Measurements from ENCODE around the gene C3orf22. TPM values are rescaled to one million over a fixed set of nuclear protein-coding genes. Genes with fewer than 3 reads are reported as not detected.

The C3orf22 gene
- total and polyA plus RNA-seq, 2 donors (not counting 1 experiment from before 2014, with no cell fraction given): not detected

DNA sequence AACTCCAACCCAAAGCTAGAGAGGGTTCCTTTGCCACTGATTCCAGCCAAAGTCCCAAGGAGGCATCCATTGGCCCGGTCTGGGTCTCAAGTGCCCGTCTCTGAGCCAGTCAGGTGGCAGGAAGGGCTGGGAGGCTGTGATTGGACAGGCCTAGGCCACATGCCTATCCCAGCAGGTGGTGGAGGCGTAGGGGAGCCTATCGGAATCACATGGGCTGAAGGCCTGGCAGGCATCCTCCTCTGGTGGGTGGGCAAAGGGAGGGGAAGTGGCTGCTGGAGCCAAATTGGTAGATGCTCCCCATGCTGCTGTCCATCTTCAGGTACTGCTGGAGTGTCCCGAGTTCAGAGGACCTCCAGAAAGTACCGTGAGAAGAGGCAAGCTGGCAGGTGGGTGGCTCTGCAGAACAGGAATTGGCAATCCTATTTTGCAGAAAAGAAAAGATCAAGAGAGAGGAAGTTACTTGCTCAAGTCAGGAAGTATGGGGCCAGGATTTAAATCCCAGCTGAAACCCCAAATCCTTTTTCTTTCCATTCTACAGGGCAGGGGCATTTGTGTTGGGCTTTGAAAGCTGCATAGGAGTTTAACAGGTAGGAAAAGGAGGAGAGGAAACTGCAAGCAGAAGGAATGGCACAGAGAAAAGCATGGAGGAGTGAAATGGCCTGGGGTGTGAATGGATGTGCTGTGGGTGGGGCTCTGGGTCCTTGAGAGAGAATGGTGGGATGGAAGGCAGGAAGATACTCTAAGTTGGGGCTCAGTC, 31.1 kb downstream of the C3orf22 start:
- TF ChIP-seq EZH2 (IDR thresholded peaks at IDR 0.05; ENCODE audit: low read length, missing control alignments) (no peak), CTCF (conservative IDR thresholded peaks at IDR 0.05 in 1 of 2, IDR thresholded peaks at IDR 0.05 in 1 of 2; ENCODE audit: low read depth in 1 of 2, low read length in 2 of 2) (no peak)
- no peak overlapping the region for H3K4me3 ChIP-seq (replicated peaks in 1 of 4; ENCODE audit: control extremely low read depth in 1 of 4, insufficient read depth in 1 of 4, low read depth in 3 of 4, low read length in 4 of 4)
- DNase-seq (ENCODE audit: low read depth in 2 of 2): no peak
- no peaks in the 10 kb centered on the region for H3K79me2 ChIP-seq (ENCODE audit: control insufficient read depth, insufficient read depth, low read length)
- no peak overlapping the region for H3K4me2 ChIP-seq (ENCODE audit: extremely low read depth, insufficient read depth, low read length)
- no peak overlapping the region for H3K9ac ChIP-seq (ENCODE audit: insufficient read depth, low read length)
- no peak overlapping the region for H2AFZ ChIP-seq (ENCODE audit: low read length)
- peaks cover 9% of the 10 kb centered on the region for H3K27me3 ChIP-seq (ENCODE audit: control insufficient read depth, insufficient read depth, low read length)
- no peaks in the 10 kb centered on the region for H3K9me3 ChIP-seq (ENCODE audit: control insufficient read depth, insufficient read depth, low read depth, low read length)
- H3K27ac ChIP-seq (ENCODE audit: insufficient read depth, low read length): no peak overlapping the region
- H4K20me1 ChIP-seq (ENCODE audit: control insufficient read depth, extremely low read depth, insufficient read depth, low read length): no peaks in the 10 kb centered on the region
- no peaks in the 10 kb centered on the region for H3K4me1 ChIP-seq (ENCODE audit: control insufficient read depth, extremely low read depth, insufficient read depth, low read length)
- no peaks in the 10 kb centered on the region for H3K36me3 ChIP-seq (ENCODE audit: control insufficient read depth, insufficient read depth, low read length)

DNA sequence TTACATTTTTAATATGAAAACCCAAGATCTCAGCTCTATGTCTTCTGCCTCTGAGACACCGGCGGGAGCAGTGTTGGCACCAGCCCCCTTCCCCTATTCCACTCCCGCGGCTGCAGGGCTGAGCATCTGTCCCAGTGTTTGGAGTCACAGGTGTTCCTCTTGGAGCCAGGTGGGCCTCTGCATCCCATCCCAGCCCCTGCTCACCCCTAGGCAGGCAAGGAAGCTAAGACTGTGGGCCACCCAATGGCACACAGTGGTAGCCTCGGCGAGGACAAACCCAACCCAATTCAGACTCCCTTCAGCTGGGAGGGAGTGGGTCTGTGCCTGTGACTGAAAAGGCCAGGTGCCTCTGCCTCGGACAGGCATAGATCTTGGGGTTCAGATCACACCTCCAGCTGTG, 31.7 kb downstream of the C3orf22 start:
- Histone ChIP-seq H3K79me2 (ENCODE audit: control insufficient read depth, insufficient read depth, low read length) (no peaks in the 10 kb centered on the region), H3K4me1 (ENCODE audit: control insufficient read depth, extremely low read depth, insufficient read depth, low read length) (no peaks in the 10 kb centered on the region), H3K9me3 (ENCODE audit: control insufficient read depth, insufficient read depth, low read depth, low read length) (no peaks in the 10 kb centered on the region), H3K4me3 (replicated peaks in 1 of 4; ENCODE audit: control extremely low read depth in 1 of 4, insufficient read depth in 1 of 4, low read depth in 3 of 4, low read length in 4 of 4) (no peak overlapping the region), H3K36me3 (ENCODE audit: control insufficient read depth, insufficient read depth, low read length) (no peaks in the 10 kb centered on the region), H2AFZ (ENCODE audit: low read length) (no peak overlapping the region), H3K27ac (ENCODE audit: insufficient read depth, low read length) (no peak overlapping the region), H4K20me1 (ENCODE audit: control insufficient read depth, extremely low read depth, insufficient read depth, low read length) (no peaks in the 10 kb centered on the region), H3K9ac (ENCODE audit: insufficient read depth, low read length) (no peak overlapping the region), H3K27me3 (ENCODE audit: control insufficient read depth, insufficient read depth, low read length) (peaks cover 9% of the 10 kb centered on the region), H3K4me2 (ENCODE audit: extremely low read depth, insufficient read depth, low read length) (no peak overlapping the region)
- DNase-seq (ENCODE audit: low read depth in 2 of 2): no peak
- TF ChIP-seq CTCF (conservative IDR thresholded peaks at IDR 0.05 in 1 of 2, IDR thresholded peaks at IDR 0.05 in 1 of 2; ENCODE audit: low read depth in 1 of 2, low read length in 2 of 2) (no peak), EZH2 (IDR thresholded peaks at IDR 0.05; ENCODE audit: low read length, missing control alignments) (no peak)

DNA sequence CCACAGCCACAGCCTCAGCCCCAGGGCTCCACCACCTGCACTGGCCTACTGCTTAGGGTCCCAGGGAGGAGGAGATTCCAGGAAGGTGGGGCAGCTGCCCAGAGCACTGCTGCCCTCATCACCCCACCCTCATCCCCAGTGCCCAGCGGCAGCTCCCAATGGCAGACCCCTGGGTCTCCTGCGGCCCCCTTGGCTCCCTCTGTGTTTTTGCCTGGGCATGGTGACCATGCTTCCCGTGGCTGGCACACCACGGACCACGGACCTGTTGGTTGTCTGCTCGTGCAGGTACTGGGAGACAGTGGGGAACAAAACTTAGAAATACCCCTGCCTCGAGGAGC, 32.1 kb downstream of the C3orf22 start:
- TF ChIP-seq CTCF (conservative IDR thresholded peaks at IDR 0.05 in 1 of 2, IDR thresholded peaks at IDR 0.05 in 1 of 2; ENCODE audit: low read depth in 1 of 2, low read length in 2 of 2) (no peak), EZH2 (IDR thresholded peaks at IDR 0.05; ENCODE audit: low read length, missing control alignments) (no peak)
- H3K27ac ChIP-seq (ENCODE audit: insufficient read depth, low read length): no peak overlapping the region
- no peak overlapping the region for H3K4me3 ChIP-seq (replicated peaks in 1 of 4; ENCODE audit: control extremely low read depth in 1 of 4, insufficient read depth in 1 of 4, low read depth in 3 of 4, low read length in 4 of 4)
- no peaks in the 10 kb centered on the region for H3K9me3 ChIP-seq (ENCODE audit: control insufficient read depth, insufficient read depth, low read depth, low read length)
- no peak overlapping the region for H3K4me2 ChIP-seq (ENCODE audit: extremely low read depth, insufficient read depth, low read length)
- H3K27me3 ChIP-seq (ENCODE audit: control insufficient read depth, insufficient read depth, low read length): peaks cover 9% of the 10 kb centered on the region
- DNase-seq (ENCODE audit: low read depth in 2 of 2): no peak
- H3K9ac ChIP-seq (ENCODE audit: insufficient read depth, low read length): no peak overlapping the region
- no peaks in the 10 kb centered on the region for H3K79me2 ChIP-seq (ENCODE audit: control insufficient read depth, insufficient read depth, low read length)
- H4K20me1 ChIP-seq (ENCODE audit: control insufficient read depth, extremely low read depth, insufficient read depth, low read length): no peaks in the 10 kb centered on the region
- H3K36me3 ChIP-seq (ENCODE audit: control insufficient read depth, insufficient read depth, low read length): no peaks in the 10 kb centered on the region
- H2AFZ ChIP-seq (ENCODE audit: low read length): no peak overlapping the region
- no peaks in the 10 kb centered on the region for H3K4me1 ChIP-seq (ENCODE audit: control insufficient read depth, extremely low read depth, insufficient read depth, low read length)
